OCI-LY3 (cell line): ENCODE results near the gene GDF9.

Experiments
- H2AFZ ChIP-seq: fragments of 200-600, 300-600 bp; shearing (Covaris generic); 2 replicates; pipeline ENCODE4 v1.6.0; 2014; ENCODE audit warnings: antibody characterized with exemption, low read depth, low read length
- H3K27ac ChIP-seq: fragments of 200-600, 300-600 bp; sonication (generic); 2 replicates; pipeline ENCODE4 v1.5.1; 2014; ENCODE audit warnings: mild to moderate bottlenecking, low read length, moderate library complexity, mixed read lengths
- H3K27me3 ChIP-seq: fragments of 200-600, 300-600 bp; sonication (generic); 2 replicates; pipeline ENCODE4 v1.6.1; 2014; ENCODE audit warnings: low read depth, low read length, mixed read lengths
- H3K36me3 ChIP-seq: fragments of 200-600, 300-600 bp; sonication (generic); replicated peaks from 2 replicates; pipeline ENCODE3; 2014; ENCODE audit warnings: low read depth, low read length, mixed read lengths
- H3K4me1 ChIP-seq: fragments of 300-600, 200-600 bp; sonication (generic); 2 replicates; pipeline ENCODE4 v1.6.1; 2014; ENCODE audit warnings: low read length, mixed read lengths
- H3K4me2 ChIP-seq: fragments of 200-600, 300-600 bp; sonication (generic); 2 replicates; pipeline ENCODE4 v1.6.1; 2014; ENCODE audit warnings: low read length, mixed read lengths
- H3K4me3 ChIP-seq: fragments of 300-600, 200-600 bp; sonication (generic); 2 replicates; pipeline ENCODE4 v1.5.1; 2014; ENCODE audit warnings: antibody characterized with exemption, mild to moderate bottlenecking, low read length, moderate library complexity
- H3K79me2 ChIP-seq: fragments of 300-600, 200-600 bp; shearing (Covaris generic); 2 replicates; pipeline ENCODE4 v1.6.1; 2014; ENCODE audit warnings: mild to moderate bottlenecking, low read length, mixed read lengths
- H3K9ac ChIP-seq: fragments of 300-600, 200-600 bp; shearing (Covaris generic); 2 replicates; pipeline ENCODE4 v1.6.0; 2014; ENCODE audit warnings: mild to moderate bottlenecking, low read length, moderate library complexity
- H3K9me3 ChIP-seq: fragments of 200-600, 300-600 bp; shearing (Covaris generic); 2 replicates; pipeline ENCODE4 v1.6.1; 2014; ENCODE audit warnings: low read length, mixed read lengths; ENCODE audit not compliant: insufficient read depth
- H4K20me1 ChIP-seq: fragments of 200-600, 300-600 bp; sonication (generic); 2 replicates; pipeline ENCODE4 v1.6.1; 2016; ENCODE audit warnings: low read length, mixed read lengths; ENCODE audit not compliant: insufficient read depth
- CTCF ChIP-seq: fragments of 200-600, 300-600 bp; sonication (generic); IDR thresholded peaks from 2 replicates; pipeline ENCODE4 v1.5.1; 2014; ENCODE audit warnings: antibody characterized with exemption, low read length, low read depth
- EZH2phosphoT487 ChIP-seq: fragments of 200-600 bp; shearing (Covaris generic); IDR thresholded peaks from 2 replicates; pipeline ENCODE4 v1.6.1; 2018; ENCODE audit warnings: antibody characterized with exemption, mixed run types, low read depth

Gene GDF9

GRCh38 chr5:132817011-132817410 lies 49.3 kb downstream of the GDF9 start:
- no peaks in the 10 kb centered on the region for H3K9me3 ChIP-seq

GRCh38 chr5:132816554-132816953 lies 49.7 kb downstream of the GDF9 start:
- 0 out of 2 replicates have a peak, but pooled peaks cover 4% of the 10 kb centered on the region for H3K27me3 ChIP-seq
- no peak overlapping the region for H3K4me2 ChIP-seq
- H3K4me1 ChIP-seq = 0 out of 2 replicates have a peak, but pooled peaks cover 6% of the 10 kb centered on the region
- no peaks in the 10 kb centered on the region for H3K9me3 ChIP-seq
- H4K20me1 ChIP-seq = no peaks in the 10 kb centered on the region
- TF ChIP-seq CTCF (no peak), EZH2phosphoT487 (no peak)
- H3K36me3 ChIP-seq = no peaks in the 10 kb centered on the region
- no peak overlapping the region for H3K9ac ChIP-seq
- H3K27ac ChIP-seq = no peak overlapping the region
- H3K4me3 ChIP-seq = no peak overlapping the region
- H3K79me2 ChIP-seq = no peaks in the 10 kb centered on the region
- no peak overlapping the region for H2AFZ ChIP-seq

More at GRCh38 chr5:132817011-132817410, 49.3 kb downstream of the GDF9 start:
- 0 out of 2 replicates have a peak, but pooled peaks cover 6% of the 10 kb centered on the region for H3K4me1 ChIP-seq
- 0 out of 2 replicates have a peak, but pooled peaks cover 4% of the 10 kb centered on the region for H3K27me3 ChIP-seq
- H3K4me3 ChIP-seq = no peak overlapping the region
- H3K9ac ChIP-seq = no peak overlapping the region
- H3K27ac ChIP-seq = no peak overlapping the region
- TF ChIP-seq EZH2phosphoT487 (no peak), CTCF (no peak)
- no peaks in the 10 kb centered on the region for H3K36me3 ChIP-seq
- no peaks in the 10 kb centered on the region for H4K20me1 ChIP-seq
- no peak overlapping the region for H3K4me2 ChIP-seq
- no peak overlapping the region for H2AFZ ChIP-seq
- H3K79me2 ChIP-seq = no peaks in the 10 kb centered on the region

DNA sequence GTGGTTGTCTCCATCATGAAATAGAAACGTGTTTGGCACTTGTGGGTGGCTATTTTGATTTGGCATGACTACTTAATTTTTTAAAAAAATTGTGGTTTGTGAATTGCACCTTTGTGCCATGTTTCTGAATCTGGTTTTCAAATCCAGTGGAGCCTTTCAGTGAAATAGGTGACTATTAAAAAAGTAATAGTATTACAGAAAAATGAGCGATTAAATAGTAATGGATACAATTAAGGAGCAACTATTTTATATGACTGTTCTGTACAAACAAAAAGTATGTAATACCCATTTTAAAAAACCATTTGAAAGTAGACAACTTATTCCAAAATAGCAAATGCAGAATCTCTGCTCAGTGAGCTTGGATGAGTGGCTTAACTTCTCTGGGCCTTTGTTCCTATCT lies 50.2 kb downstream of the GDF9 start:
- Histone ChIP-seq H3K36me3 (no peaks in the 10 kb centered on the region), H3K79me2 (no peaks in the 10 kb centered on the region), H3K9ac (no peak overlapping the region), H2AFZ (no peak overlapping the region), H3K27ac (no peak overlapping the region), H4K20me1 (no peaks in the 10 kb centered on the region), H3K9me3 (no peaks in the 10 kb centered on the region), H3K27me3 (0 out of 2 replicates have a peak, but pooled peaks cover 4% of the 10 kb centered on the region), H3K4me3 (no peak overlapping the region), H3K4me2 (no peak overlapping the region), H3K4me1 (0 out of 2 replicates have a peak, but pooled peaks cover 6% of the 10 kb centered on the region)
- TF ChIP-seq CTCF (no peak), EZH2phosphoT487 (no peak)

- H3K27ac ChIP-seq = no peak overlapping the region
- H3K36me3 ChIP-seq = no peaks in the 10 kb centered on the region
- no peak overlapping the region for H2AFZ ChIP-seq
- 0 out of 2 replicates have a peak, but pooled peaks cover 4% of the 10 kb centered on the region for H3K27me3 ChIP-seq
- no peaks in the 10 kb centered on the region for H4K20me1 ChIP-seq
- H3K4me2 ChIP-seq = no peak overlapping the region
- no peak overlapping the region for H3K9ac ChIP-seq
- H3K9me3 ChIP-seq = no peaks in the 10 kb centered on the region
- no peak for TF ChIP-seq EZH2phosphoT487
- TF ChIP-seq CTCF = no peak
- H3K4me3 ChIP-seq = no peak overlapping the region
- H3K4me1 ChIP-seq = 0 out of 2 replicates have a peak, but pooled peaks cover 6% of the 10 kb centered on the region
- H3K79me2 ChIP-seq = no peaks in the 10 kb centered on the region
Measured at GRCh38 chr5:132815454-132815853, 50.8 kb downstream of the GDF9 start.
